T-helper 22 cell (primary cell): ENCODE results near the gene ZNF366.

Experiments
- DNase-seq: peaks from one replicate; pipeline ENCODE4 v3.0.0-alpha.2; 2020; ENCODE audit warnings: low read depth

Gene ZNF366

GRCh38 chr5:72439192-72439591 is 68.0 kb downstream of the ZNF366 start:
- DNase-seq: no peak

- DNase-seq: no peak
Measured at GRCh38 chr5:72438141-72438540, 69.1 kb downstream of the ZNF366 start.

GRCh38 chr5:72436796-72437471 is 70.3 kb downstream of the ZNF366 start:
- no peak for DNase-seq

GRCh38 chr5:72434781-72435437 is 72.3 kb downstream of the ZNF366 start:
- no peak for DNase-seq

GRCh38 chr5:72434056-72434780 is 73.0 kb downstream of the ZNF366 start:
- DNase-seq: no peak

GRCh38 chr5:72433522-72433921 is 73.7 kb downstream of the ZNF366 start:
- DNase-seq: no peak

GRCh38 chr5:72428669-72429068 is 78.5 kb downstream of the ZNF366 start:
- DNase-seq: no peak

- no peak for DNase-seq
Measured at GRCh38 chr5:72427488-72428437, 79.4 kb downstream of the ZNF366 start.

GRCh38 chr5:72427016-72427415 is 80.2 kb downstream of the ZNF366 start:
- DNase-seq: no peak

GRCh38 chr5:72426019-72426418 is 81.2 kb downstream of the ZNF366 start:
- no peak for DNase-seq

GRCh38 chr5:72418271-72418670 is 88.9 kb downstream of the ZNF366 start:
- no peak for DNase-seq

- no peak for DNase-seq
Measured at GRCh38 chr5:72417333-72418062, 89.7 kb downstream of the ZNF366 start.

GRCh38 chr5:72415616-72416325 is 91.4 kb downstream of the ZNF366 start:
- DNase-seq: no peak

- DNase-seq: no peak
Measured at GRCh38 chr5:72412283-72413055, 94.7 kb downstream of the ZNF366 start.

- no peak for DNase-seq
Measured at GRCh38 chr5:72410688-72411295, 96.4 kb downstream of the ZNF366 start.

- no peak for DNase-seq
Measured at GRCh38 chr5:72408603-72409002, 98.6 kb downstream of the ZNF366 start.

GRCh38 chr5:72408127-72408526 is 99.1 kb downstream of the ZNF366 start:
- no peak for DNase-seq

- no peak for DNase-seq
Measured at GRCh38 chr5:72407541-72407940, 99.7 kb downstream of the ZNF366 start.

GRCh38 chr5:72407078-72407477 is 100.1 kb downstream of the ZNF366 start:
- DNase-seq: no peak
